ENCODE results near the gene OR2V1.
"Not testable (repeated sequence)": the region's sequence is repeated elsewhere in the genome, so short reads cannot be mapped to it uniquely, and the experiment has no call there.

- not testable (repeated sequence) for TF ChIP-seq CTCF (optimal IDR thresholded peaks at IDR 0.05 in 1 of 3, IDR thresholded peaks at IDR 0.05 in 1 of 3, conservative IDR thresholded peaks at IDR 0.05 in 1 of 3; ENCODE audit: extremely low read depth in 1 of 3, insufficient read depth in 2 of 3, low read length in 3 of 3); EZH2 (IDR thresholded peaks at IDR 0.05; ENCODE audit: low read length)
Observed at GRCh38 chr5:181160755-181161533, 30.0 kb upstream of the OR2V1 start.

Measured in keratinocyte (primary cell).